GM19099 (cell line): ENCODE data around the gene H2BK1.

Source experiments
- POLR2A ChIP-seq: IDR thresholded peaks from 3 replicates; pipeline ENCODE4 v1.6.1; 2011; ENCODE audit warnings: low read depth; ENCODE audit not compliant: insufficient read length; ENCODE audit errors: extremely low read depth

Gene H2BK1

GRCh38 chr7:151204383-151205032 is 5.8 kb downstream of the H2BK1 start:
- TF ChIP-seq POLR2A, result no peak

GRCh38 chr7:151202836-151203235 is 7.5 kb downstream of the H2BK1 start:
- TF ChIP-seq POLR2A, result no peak

DNA sequence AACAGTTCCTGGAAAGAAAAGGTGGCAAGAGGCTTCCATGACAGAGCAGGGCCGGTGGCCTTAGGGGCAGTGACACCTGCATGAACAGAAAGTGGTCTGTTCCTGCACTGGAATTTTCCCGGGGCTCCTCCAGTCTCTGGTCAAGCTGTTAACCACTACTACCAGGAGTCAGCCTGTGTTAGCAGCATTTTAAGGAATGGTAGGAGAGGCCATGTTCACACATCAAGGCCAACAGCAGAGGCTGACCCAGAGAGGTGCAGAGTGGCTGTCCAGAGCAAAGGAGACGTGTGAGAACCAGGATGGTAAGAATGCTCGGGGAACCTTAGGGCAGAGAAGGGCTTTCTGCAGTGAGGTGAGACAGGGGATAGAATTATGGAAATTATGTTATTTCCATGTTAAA is 8.5 kb downstream of the H2BK1 start:
- TF ChIP-seq POLR2A, result no peak

DNA sequence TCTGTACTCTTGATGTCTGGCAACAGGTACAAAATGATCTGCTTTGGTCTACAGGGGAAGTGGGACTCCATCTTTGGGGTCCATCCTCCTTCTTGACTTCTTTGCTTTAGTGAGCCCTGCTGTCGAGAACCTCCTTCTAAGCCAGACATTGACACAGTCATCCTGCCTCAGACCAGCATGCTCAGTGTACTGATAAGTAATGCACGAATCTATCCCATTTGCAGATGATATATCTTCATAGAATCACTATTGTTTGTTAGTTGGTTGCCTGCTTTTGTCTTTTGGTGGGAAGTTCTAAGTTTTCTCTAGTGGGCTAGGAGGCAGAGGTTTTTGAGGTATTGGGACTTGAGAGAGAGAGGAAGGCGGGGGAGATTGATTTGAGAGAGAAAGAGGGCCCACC is 8.9 kb downstream of the H2BK1 start:
- TF ChIP-seq POLR2A, result no peak

GRCh38 chr7:151198945-151199848 is 11.1 kb downstream of the H2BK1 start:
- no peak for TF ChIP-seq POLR2A

DNA sequence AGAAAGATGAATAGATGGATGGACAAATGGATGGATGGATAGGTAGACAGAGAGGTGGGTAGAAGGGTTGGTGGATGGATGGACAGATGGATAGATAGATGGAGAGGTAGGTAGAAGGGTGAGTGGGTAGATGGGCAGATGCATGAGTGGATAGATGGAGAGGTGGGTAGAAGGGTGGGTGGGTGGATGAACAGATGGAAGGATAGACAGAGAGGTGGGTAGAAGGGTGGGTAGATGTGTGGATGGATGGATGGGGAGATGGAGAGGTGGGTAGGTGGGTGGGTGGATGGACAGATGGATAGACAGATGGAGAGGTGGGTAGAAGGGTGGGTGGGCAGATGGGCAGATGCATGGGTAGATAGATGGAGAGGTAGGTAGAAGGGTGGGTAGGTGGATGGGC is 12.4 kb downstream of the H2BK1 start:
- no peak for TF ChIP-seq POLR2A

- no peak for TF ChIP-seq POLR2A
Observed at GRCh38 chr7:151195616-151196450, 14.5 kb downstream of the H2BK1 start.

GRCh38 chr7:151194188-151194587 is 16.1 kb downstream of the H2BK1 start:
- TF ChIP-seq POLR2A, result no peak

GRCh38 chr7:151193203-151193978 is 16.9 kb downstream of the H2BK1 start:
- no peak for TF ChIP-seq POLR2A

GRCh38 chr7:151192002-151192539 is 18.2 kb downstream of the H2BK1 start:
- no peak for TF ChIP-seq POLR2A

DNA sequence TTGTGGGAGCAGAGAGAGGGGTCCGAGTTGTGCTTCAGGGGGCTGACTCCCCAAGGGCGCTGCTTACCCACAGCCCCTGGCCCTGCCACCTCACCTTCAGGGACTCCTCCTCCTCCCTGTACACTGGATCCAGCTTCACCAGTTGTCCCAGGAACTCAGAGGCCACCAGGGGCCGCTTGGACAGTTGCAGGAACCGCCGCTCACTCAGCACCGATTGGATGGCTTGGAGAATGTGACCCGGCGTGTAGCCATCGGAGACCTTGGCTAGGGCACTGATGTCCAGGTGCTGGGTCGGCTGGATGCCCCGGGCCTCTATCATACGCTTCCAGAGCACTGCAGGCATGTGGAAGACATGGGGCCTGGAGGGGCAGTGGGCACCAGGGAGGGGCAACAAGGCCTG is 18.7 kb downstream of the H2BK1 start:
- TF ChIP-seq POLR2A, result no peak

DNA sequence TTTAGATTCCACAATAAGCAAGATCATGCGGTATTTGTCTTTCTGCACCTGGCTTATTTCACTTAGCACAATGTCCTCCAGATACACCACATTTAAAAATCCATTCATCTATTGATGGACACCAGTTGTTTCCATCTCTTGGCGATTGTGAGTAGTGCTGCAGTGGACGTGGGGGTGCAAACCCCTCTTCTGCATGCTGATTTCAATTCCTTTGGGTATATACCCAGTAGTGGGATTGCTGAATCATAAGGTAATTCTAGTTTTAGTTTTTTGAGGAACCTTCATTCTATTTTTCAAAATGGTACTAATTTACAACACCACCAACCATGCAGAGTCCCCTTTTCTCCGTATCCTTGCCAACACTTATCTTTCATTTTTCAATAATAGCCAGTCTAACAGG is 21.2 kb downstream of the H2BK1 start:
- TF ChIP-seq POLR2A, result no peak

DNA sequence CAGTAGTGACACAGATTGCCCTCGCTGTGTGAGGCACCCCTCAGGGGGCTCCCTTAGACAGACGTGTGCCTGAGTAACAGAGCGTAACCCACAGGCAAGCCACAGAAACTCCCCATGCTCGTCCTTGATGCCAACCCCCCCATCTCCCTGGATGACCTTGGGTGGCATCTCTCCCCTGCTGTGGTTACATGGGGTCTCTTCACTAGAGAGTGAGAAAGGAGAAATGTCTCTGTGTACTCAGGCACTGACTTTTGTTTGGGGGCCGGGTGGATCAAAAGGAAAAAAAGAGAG is 22.1 kb downstream of the H2BK1 start:
- no peak for TF ChIP-seq POLR2A

DNA sequence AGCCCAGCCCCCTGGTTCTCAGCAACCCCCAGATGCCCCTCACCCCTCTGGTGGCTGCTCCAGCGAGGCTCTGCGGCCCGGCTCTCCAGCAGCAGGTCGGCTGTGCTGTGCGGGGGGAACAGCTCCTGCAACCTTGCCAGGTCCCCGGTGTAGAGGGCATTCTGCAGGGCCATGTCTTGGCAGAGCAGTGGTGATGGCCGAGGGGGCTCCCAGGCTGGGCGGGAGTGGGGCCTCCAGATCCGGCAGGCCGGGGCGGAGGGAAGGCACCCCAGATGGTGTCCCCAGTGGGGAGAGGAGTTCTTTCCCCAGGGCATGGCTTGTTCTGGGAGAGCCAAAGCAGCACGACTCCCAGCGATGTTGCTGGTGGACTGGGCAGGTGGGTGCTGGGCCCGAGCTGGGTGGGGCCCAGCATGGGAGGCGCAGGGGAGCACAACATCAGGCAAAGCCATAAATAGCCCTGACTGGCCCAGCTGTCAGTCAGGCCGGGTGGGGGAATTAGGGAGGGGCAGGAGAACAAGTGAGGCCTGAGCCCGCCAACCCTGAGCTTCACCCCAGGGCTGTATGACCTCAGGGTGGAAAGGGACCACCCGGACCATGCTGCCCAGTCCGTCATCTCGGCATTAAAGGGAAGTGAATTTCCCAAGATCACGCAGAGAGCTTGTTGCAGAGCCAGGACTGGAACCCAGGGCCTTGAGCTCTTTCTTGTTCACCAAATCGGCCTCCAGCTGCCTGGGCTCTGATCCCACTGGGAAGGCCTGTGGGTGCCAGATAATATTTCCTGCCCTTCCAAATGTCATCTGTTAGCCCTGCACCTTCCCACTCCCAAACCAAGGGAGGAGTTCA is 22.7 kb downstream of the H2BK1 start:
- no peak for TF ChIP-seq POLR2A

DNA sequence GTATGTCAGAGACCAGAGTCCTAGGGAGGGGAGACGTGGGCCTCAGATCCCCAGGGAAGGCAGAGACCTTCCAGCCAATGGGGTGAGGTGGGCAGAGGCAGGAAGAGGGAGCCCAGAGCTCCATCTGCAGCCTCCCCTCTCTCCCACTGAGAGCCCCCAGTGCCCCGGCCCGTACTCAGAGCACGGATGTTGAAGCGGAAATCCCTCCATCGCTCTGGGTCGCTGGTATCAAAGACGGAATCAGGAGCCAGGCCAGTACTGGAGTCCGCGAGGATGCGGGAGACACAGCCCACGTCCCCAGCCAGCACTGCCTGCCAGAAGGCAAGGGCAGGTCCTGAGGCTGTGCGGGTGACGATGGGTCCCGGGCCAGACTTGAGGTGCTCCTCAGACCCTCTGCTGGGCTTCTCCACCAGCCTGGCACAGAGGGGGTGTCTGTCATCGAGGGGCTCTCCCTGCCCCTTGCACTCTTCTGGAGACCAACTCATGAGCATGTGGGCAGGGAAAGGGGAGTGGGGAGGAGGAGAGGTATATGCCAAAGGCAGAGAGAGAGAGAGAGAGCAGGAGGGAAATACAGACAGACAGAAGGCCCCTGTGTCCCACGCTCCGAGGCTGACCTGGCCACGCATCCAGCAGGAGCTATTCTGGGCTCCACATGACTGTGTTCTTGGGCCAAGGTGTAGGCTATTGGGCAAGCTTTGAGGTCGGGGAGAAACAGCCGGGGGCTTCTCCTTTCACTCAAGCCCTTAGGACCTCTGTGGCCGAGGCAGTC is 23.5 kb downstream of the H2BK1 start, which contains the start of gene ASB10:
Gene ASB10, minus strand, starts transcription at position 611 of the 769 bp plus-strand sequence. Its CDS starts 120 bp downstream, at position 491.
- TF ChIP-seq POLR2A, result no peak
